ENCODE measurements around the gene SYT2. TPM values are rescaled to one million over a fixed set of nuclear protein-coding genes. Genes with fewer than 3 reads are reported as not detected.

The SYT2 gene
- total and polyA plus RNA-seq, 2 donors (not counting 1 experiment from before 2014, with no cell fraction given): 0.03 TPM; not detected in 1

GRCh38 chr1:202592146-202592545, 118.1 kb downstream of the SYT2 start:
- peaks cover 26% of the 10 kb centered on the region for H3K4me1 ChIP-seq (ENCODE audit: control insufficient read depth, extremely low read depth, insufficient read depth, low read length)
- no peaks in the 10 kb centered on the region for H3K9me3 ChIP-seq (ENCODE audit: control insufficient read depth, insufficient read depth, low read depth, low read length)
- no peak overlapping the region for H3K4me2 ChIP-seq (ENCODE audit: extremely low read depth, insufficient read depth, low read length)
- H3K36me3 ChIP-seq (ENCODE audit: control insufficient read depth, insufficient read depth, low read length): no peaks in the 10 kb centered on the region
- no peaks in the 10 kb centered on the region for H3K79me2 ChIP-seq (ENCODE audit: control insufficient read depth, insufficient read depth, low read length)
- no peaks in the 10 kb centered on the region for H4K20me1 ChIP-seq (ENCODE audit: control insufficient read depth, extremely low read depth, insufficient read depth, low read length)
- DNase-seq (ENCODE audit: low read depth in 2 of 2): no peak
- TF ChIP-seq EZH2 (IDR thresholded peaks at IDR 0.05; ENCODE audit: low read length, missing control alignments): no peak
- no peak for TF ChIP-seq CTCF (conservative IDR thresholded peaks at IDR 0.05 in 1 of 2, IDR thresholded peaks at IDR 0.05 in 1 of 2; ENCODE audit: low read depth in 1 of 2, low read length in 2 of 2)
- H2AFZ ChIP-seq (ENCODE audit: low read length): no peak overlapping the region
- no peaks in the 10 kb centered on the region for H3K27me3 ChIP-seq (ENCODE audit: control insufficient read depth, insufficient read depth, low read length)
- no peak overlapping the region for H3K27ac ChIP-seq (ENCODE audit: insufficient read depth, low read length)
- no peak overlapping the region for H3K4me3 ChIP-seq (replicated peaks in 1 of 4; ENCODE audit: control extremely low read depth in 1 of 4, insufficient read depth in 1 of 4, low read depth in 3 of 4, low read length in 4 of 4)
- no peak overlapping the region for H3K9ac ChIP-seq (ENCODE audit: insufficient read depth, low read length)

- Histone ChIP-seq H3K27ac (ENCODE audit: insufficient read depth, low read length) (no peak overlapping the region), H3K4me2 (ENCODE audit: extremely low read depth, insufficient read depth, low read length) (no peak overlapping the region), H3K79me2 (ENCODE audit: control insufficient read depth, insufficient read depth, low read length) (no peaks in the 10 kb centered on the region), H3K9me3 (ENCODE audit: control insufficient read depth, insufficient read depth, low read depth, low read length) (no peaks in the 10 kb centered on the region), H3K4me1 (ENCODE audit: control insufficient read depth, extremely low read depth, insufficient read depth, low read length) (peaks cover 32% of the 10 kb centered on the region), H3K27me3 (ENCODE audit: control insufficient read depth, insufficient read depth, low read length) (no peaks in the 10 kb centered on the region), H2AFZ (ENCODE audit: low read length) (no peak overlapping the region), H4K20me1 (ENCODE audit: control insufficient read depth, extremely low read depth, insufficient read depth, low read length) (no peaks in the 10 kb centered on the region), H3K4me3 (replicated peaks in 1 of 4; ENCODE audit: control extremely low read depth in 1 of 4, insufficient read depth in 1 of 4, low read depth in 3 of 4, low read length in 4 of 4) (no peak overlapping the region), H3K36me3 (ENCODE audit: control insufficient read depth, insufficient read depth, low read length) (no peaks in the 10 kb centered on the region), H3K9ac (ENCODE audit: insufficient read depth, low read length) (no peak overlapping the region)
- TF ChIP-seq CTCF (conservative IDR thresholded peaks at IDR 0.05 in 1 of 2, IDR thresholded peaks at IDR 0.05 in 1 of 2; ENCODE audit: low read depth in 1 of 2, low read length in 2 of 2) (no peak), EZH2 (IDR thresholded peaks at IDR 0.05; ENCODE audit: low read length, missing control alignments) (no peak)
- DNase-seq (ENCODE audit: low read depth in 2 of 2): no peak
These were observed 118.7 kb downstream of the SYT2 start for GRCh38 chr1:202591515-202591914.

- H3K9me3 ChIP-seq (ENCODE audit: control insufficient read depth, insufficient read depth, low read depth, low read length): no peaks in the 10 kb centered on the region
- no peak for DNase-seq (ENCODE audit: low read depth in 2 of 2)
- no peak overlapping the region for H2AFZ ChIP-seq (ENCODE audit: low read length)
- H3K4me1 ChIP-seq (ENCODE audit: control insufficient read depth, extremely low read depth, insufficient read depth, low read length): peaks cover 37% of the 10 kb centered on the region
- H3K79me2 ChIP-seq (ENCODE audit: control insufficient read depth, insufficient read depth, low read length): no peaks in the 10 kb centered on the region
- no peak overlapping the region for H3K4me2 ChIP-seq (ENCODE audit: extremely low read depth, insufficient read depth, low read length)
- no peaks in the 10 kb centered on the region for H3K36me3 ChIP-seq (ENCODE audit: control insufficient read depth, insufficient read depth, low read length)
- TF ChIP-seq CTCF (conservative IDR thresholded peaks at IDR 0.05 in 1 of 2, IDR thresholded peaks at IDR 0.05 in 1 of 2; ENCODE audit: low read depth in 1 of 2, low read length in 2 of 2) (no peak), EZH2 (IDR thresholded peaks at IDR 0.05; ENCODE audit: low read length, missing control alignments) (no peak)
- H3K4me3 ChIP-seq (replicated peaks in 1 of 4; ENCODE audit: control extremely low read depth in 1 of 4, insufficient read depth in 1 of 4, low read depth in 3 of 4, low read length in 4 of 4): no peak overlapping the region
- no peaks in the 10 kb centered on the region for H4K20me1 ChIP-seq (ENCODE audit: control insufficient read depth, extremely low read depth, insufficient read depth, low read length)
- H3K9ac ChIP-seq (ENCODE audit: insufficient read depth, low read length): no peak overlapping the region
- H3K27ac ChIP-seq (ENCODE audit: insufficient read depth, low read length): no peak overlapping the region
- no peaks in the 10 kb centered on the region for H3K27me3 ChIP-seq (ENCODE audit: control insufficient read depth, insufficient read depth, low read length)
These were observed 119.3 kb downstream of the SYT2 start for GRCh38 chr1:202590975-202591411.
